Measurements from ENCODE around the gene FASN.

Gene FASN

DNA sequence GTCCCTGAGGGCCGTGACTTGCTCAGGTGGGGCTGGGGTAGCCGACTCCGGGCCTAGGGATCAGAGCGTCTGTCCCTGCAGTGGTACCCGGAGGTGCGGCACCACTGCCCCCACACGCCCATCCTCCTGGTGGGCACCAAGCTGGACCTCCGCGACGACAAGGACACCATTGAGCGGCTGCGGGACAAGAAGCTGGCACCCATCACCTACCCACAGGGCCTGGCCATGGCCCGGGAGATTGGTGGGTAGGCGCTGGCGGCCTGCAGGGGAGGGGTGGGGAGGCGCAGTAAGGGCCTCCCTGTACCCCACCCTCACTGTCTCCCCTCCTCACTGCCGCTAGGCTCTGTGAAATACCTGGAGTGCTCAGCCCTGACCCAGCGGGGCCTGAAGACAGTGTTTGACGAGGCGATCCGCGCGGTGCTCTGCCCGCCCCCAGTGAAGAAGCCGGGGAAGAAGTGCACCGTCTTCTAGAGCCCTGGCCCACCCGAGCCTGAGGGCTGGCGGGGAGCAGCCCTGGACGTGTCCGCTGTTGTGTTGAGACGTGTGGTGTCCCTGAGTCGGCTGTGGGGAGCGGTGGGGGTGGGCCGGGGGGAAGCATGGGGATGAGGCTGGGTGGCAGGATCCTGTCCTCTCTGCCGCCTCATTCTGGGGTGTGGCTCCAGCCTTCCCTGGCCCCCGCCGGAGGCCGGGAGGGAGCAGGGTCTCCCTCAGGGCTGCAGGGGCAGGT lies 64.5 kb downstream of the FASN start:
- Histone ChIP-seq H3K36me3 (replicated peaks in 1 of 2; ENCODE audit: control insufficient read depth in 2 of 2, insufficient read depth in 2 of 2, low read length in 2 of 2) (peaks cover 20 to 39% of the 10 kb centered on the region in 2 donors), H3K27me3 (ENCODE audit: control insufficient read depth in 3 of 3, insufficient read depth in 3 of 3, low read depth in 1 of 3, low read length in 3 of 3) (no peaks in the 10 kb centered on the region), H3K9ac (ENCODE audit: low read depth, low read length, poor library complexity) (no peak overlapping the region), H3K27ac (replicated peaks; ENCODE audit: low read length) (no peak overlapping the region), H3K4me1 (ENCODE audit: control insufficient read depth in 2 of 2, insufficient read depth in 1 of 2, low read depth in 1 of 2, low read length in 2 of 2) (peaks cover 14 to 22% of the 10 kb centered on the region in 2 donors), H3K14ac (ENCODE audit: low read length) (no peak overlapping the region), H4K91ac (ENCODE audit: low read depth, low read length, poor library complexity) (no peak overlapping the region), H2AFZ (ENCODE audit: low read length) (no peak overlapping the region), H3K79me1 (ENCODE audit: low read depth, low read length) (peaks cover 10% of the 10 kb centered on the region), H2BK120ac (ENCODE audit: low read depth, low read length) (peak overlapping the region; percentile 41), H2BK15ac (ENCODE audit: low read length) (no peak overlapping the region), H3K9me3 (replicated peaks in 1 of 2; ENCODE audit: control insufficient read depth in 2 of 2, insufficient read depth in 1 of 2, low read depth in 1 of 2, low read length in 2 of 2) (no peaks in the 10 kb centered on the region), H3K4me2 (ENCODE audit: insufficient read depth, low read length, poor library complexity, severe bottlenecking) (no peak overlapping the region), H4K8ac (ENCODE audit: low read depth, low read length) (no peak overlapping the region), H3K4ac (ENCODE audit: low read length) (no peak overlapping the region), H3K18ac (ENCODE audit: low read length) (no peak overlapping the region), H3K23ac (ENCODE audit: low read depth, low read length, poor library complexity) (no peak overlapping the region), H2AK5ac (ENCODE audit: low read depth, low read length) (peak overlapping the region; percentile 5), H2BK5ac (ENCODE audit: low read length) (no peak overlapping the region), H2BK12ac (ENCODE audit: low read length) (peak overlapping the region; percentile 22), H3K4me3 (ENCODE audit: low read length in 2 of 2) (peak overlapping the region in 1 of 2 donors; percentile 14)
- DNase-seq (ENCODE audit: low spot score): no peak
- WGBS, 2 donors (ENCODE audit: extremely low coverage in 2 of 2, insufficient read length in 2 of 2, insufficient replicate concordance in 1 of 2): no CpG with 5 or more reads among the region's 38 CpGs

DNA sequence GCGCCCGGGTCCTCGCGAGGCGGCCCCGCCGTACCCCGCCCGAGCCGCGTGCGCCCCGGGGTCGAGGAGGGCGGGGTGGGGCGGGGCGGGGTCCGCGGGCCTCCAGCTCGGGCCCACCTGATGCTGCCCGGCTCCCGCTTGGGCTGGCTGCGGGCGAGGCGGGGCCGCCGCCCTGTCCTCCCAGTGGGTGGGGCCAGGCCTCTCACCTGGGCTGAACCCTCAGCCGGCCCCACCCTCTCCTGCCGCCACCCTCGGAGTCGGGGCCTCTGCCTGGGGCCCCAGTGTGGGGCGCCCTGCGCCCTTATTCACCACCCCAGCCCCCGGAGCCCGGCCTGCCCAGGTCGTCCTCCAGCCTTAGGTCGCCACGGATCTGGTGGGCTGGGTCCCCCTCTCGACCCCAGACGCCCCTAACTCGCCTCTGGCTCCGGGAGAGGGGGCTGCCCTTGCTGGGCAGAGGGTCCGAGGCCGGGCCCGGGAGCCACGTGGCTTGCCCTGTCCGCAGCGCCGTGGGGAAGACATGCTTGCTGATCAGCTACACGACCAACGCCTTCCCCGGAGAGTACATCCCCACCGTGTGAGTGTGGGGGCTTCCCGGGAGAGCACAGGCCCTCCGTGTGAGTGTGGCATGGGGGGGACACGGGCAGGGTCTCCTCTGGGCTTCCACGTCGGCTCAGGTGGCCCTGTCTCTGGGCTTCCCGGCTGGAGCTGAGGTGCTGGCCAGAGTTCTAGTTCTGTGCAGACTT lies 66.0 kb downstream of the FASN start:
- peak overlapping the region; percentile 2 for H3K14ac ChIP-seq (ENCODE audit: low read length)
- H3K23ac ChIP-seq (ENCODE audit: low read depth, low read length, poor library complexity): peak overlapping the region; percentile 80
- H2AFZ ChIP-seq (ENCODE audit: low read length): peak overlapping the region; percentile 77
- H3K18ac ChIP-seq (ENCODE audit: low read length): peak overlapping the region; percentile 94
- peak overlapping the region; percentile 82 for H3K9ac ChIP-seq (ENCODE audit: low read depth, low read length, poor library complexity)
- peak overlapping the region; percentile 54 for H2BK15ac ChIP-seq (ENCODE audit: low read length)
- peaks cover 10% of the 10 kb centered on the region for H3K79me1 ChIP-seq (ENCODE audit: low read depth, low read length)
- H3K9me3 ChIP-seq (replicated peaks in 1 of 2; ENCODE audit: control insufficient read depth in 2 of 2, insufficient read depth in 1 of 2, low read depth in 1 of 2, low read length in 2 of 2): no peaks in the 10 kb centered on the region
- H4K91ac ChIP-seq (ENCODE audit: low read depth, low read length, poor library complexity): no peak overlapping the region
- peaks cover 13 to 19% of the 10 kb centered on the region in 2 donors for H3K4me1 ChIP-seq (ENCODE audit: control insufficient read depth in 2 of 2, insufficient read depth in 1 of 2, low read depth in 1 of 2, low read length in 2 of 2)
- peak overlapping the region; percentile 46 to 79 for H3K4me3 ChIP-seq (ENCODE audit: low read length in 2 of 2)
- H3K27me3 ChIP-seq (ENCODE audit: control insufficient read depth in 3 of 3, insufficient read depth in 3 of 3, low read depth in 1 of 3, low read length in 3 of 3): no peaks in the 10 kb centered on the region
- no peak overlapping the region for H2BK5ac ChIP-seq (ENCODE audit: low read length)
- H2BK12ac ChIP-seq (ENCODE audit: low read length): no peak overlapping the region
- H3K4ac ChIP-seq (ENCODE audit: low read length): no peak overlapping the region
- H3K4me2 ChIP-seq (ENCODE audit: insufficient read depth, low read length, poor library complexity, severe bottlenecking): peak overlapping the region; percentile 100
- no CpG with 5 or more reads among the region's 59 CpGs for WGBS, 2 donors (ENCODE audit: extremely low coverage in 2 of 2, insufficient read length in 2 of 2, insufficient replicate concordance in 1 of 2)
- H2AK5ac ChIP-seq (ENCODE audit: low read depth, low read length): peak overlapping the region; percentile 83
- H4K8ac ChIP-seq (ENCODE audit: low read depth, low read length): no peak overlapping the region
- DNase-seq (ENCODE audit: low spot score): no peak
- H3K36me3 ChIP-seq (replicated peaks in 1 of 2; ENCODE audit: control insufficient read depth in 2 of 2, insufficient read depth in 2 of 2, low read length in 2 of 2): peaks cover 28 to 40% of the 10 kb centered on the region in 2 donors
- no peak overlapping the region for H3K27ac ChIP-seq (replicated peaks; ENCODE audit: low read length)
- H2BK120ac ChIP-seq (ENCODE audit: low read depth, low read length): peak overlapping the region; percentile 81

DNA sequence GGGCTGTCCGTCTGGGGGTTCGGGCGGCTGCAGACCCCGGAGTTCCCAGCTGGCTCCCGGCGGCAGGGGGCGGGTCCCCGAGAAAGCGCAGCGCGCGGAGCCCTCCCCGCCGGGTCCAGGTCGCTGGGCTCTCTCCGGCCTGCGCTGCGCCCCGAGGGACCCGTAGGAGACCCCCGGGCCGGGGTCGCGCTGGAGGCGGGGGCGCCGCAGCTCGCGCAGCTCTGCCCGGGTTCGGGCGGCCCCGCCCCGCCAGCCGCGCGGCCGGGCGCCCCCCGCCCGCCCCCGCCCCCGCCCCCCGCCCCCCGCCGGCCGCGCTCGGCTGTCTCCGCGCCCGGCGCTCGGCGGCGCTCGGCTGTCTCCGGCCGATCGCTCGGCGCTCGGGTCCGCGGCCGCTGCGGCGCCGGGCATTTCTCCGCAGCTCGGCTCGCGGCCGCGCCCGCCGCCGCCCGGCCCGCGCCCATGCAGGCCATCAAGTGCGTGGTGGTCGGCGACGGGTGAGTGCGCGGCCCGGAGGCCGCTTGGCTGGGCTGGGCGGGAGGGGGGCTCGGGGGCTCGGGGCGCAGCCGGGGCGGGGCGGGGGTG lies 66.6 kb downstream of the FASN start, which contains the start of gene RAC3:
Gene RAC3, plus strand, starts transcription at position 376 of the 582 bp plus-strand sequence. Its CDS starts 84 bp downstream, at position 460.
- Histone ChIP-seq H2BK12ac (ENCODE audit: low read length) (no peak within 1 kb of the TSS), H3K36me3 (replicated peaks in 1 of 2; ENCODE audit: control insufficient read depth in 2 of 2, insufficient read depth in 2 of 2, low read length in 2 of 2) (peaks cover 30 to 36% of the 10 kb centered on the region in 2 donors), H3K9me3 (replicated peaks in 1 of 2; ENCODE audit: control insufficient read depth in 2 of 2, insufficient read depth in 1 of 2, low read depth in 1 of 2, low read length in 2 of 2) (no peaks in the 10 kb centered on the region), H3K4me2 (ENCODE audit: insufficient read depth, low read length, poor library complexity, severe bottlenecking) (peak within 1 kb of the TSS; percentile 100), H3K23ac (ENCODE audit: low read depth, low read length, poor library complexity) (peak within 1 kb of the TSS; percentile 93), H4K91ac (ENCODE audit: low read depth, low read length, poor library complexity) (no peak within 1 kb of the TSS), H3K27ac (replicated peaks; ENCODE audit: low read length) (peak within 1 kb of the TSS; percentile 54), H3K27me3 (ENCODE audit: control insufficient read depth in 3 of 3, insufficient read depth in 3 of 3, low read depth in 1 of 3, low read length in 3 of 3) (no peaks in the 10 kb centered on the region), H3K9ac (ENCODE audit: low read depth, low read length, poor library complexity) (peak within 1 kb of the TSS; percentile 82), H2AFZ (ENCODE audit: low read length) (peak within 1 kb of the TSS; percentile 91), H3K4me3 (ENCODE audit: low read length in 2 of 2) (peak within 1 kb of the TSS; percentile 46 to 84), H3K4me1 (ENCODE audit: control insufficient read depth in 2 of 2, insufficient read depth in 1 of 2, low read depth in 1 of 2, low read length in 2 of 2) (peaks cover 8 to 14% of the 10 kb centered on the region in 2 donors), H3K4ac (ENCODE audit: low read length) (no peak within 1 kb of the TSS), H2BK5ac (ENCODE audit: low read length) (peak within 1 kb of the TSS; percentile 3), H2BK120ac (ENCODE audit: low read depth, low read length) (peak within 1 kb of the TSS; percentile 81), H2BK15ac (ENCODE audit: low read length) (peak within 1 kb of the TSS; percentile 67), H2AK5ac (ENCODE audit: low read depth, low read length) (peak within 1 kb of the TSS; percentile 83), H3K14ac (ENCODE audit: low read length) (peak within 1 kb of the TSS; percentile 2), H3K18ac (ENCODE audit: low read length) (peak within 1 kb of the TSS; percentile 94), H3K79me1 (ENCODE audit: low read depth, low read length) (peaks cover 5% of the 10 kb centered on the region), H4K8ac (ENCODE audit: low read depth, low read length) (no peak within 1 kb of the TSS)
- no CpG with 5 or more reads among the region's 96 CpGs for WGBS, 2 donors (ENCODE audit: extremely low coverage in 2 of 2, insufficient read length in 2 of 2, insufficient replicate concordance in 1 of 2)
- DNase-seq (ENCODE audit: low spot score): peak; percentile 72

All from neuronal stem cell (in vitro differentiated cells).